Nephron (organoid): ENCODE data around the gene ABCB9.

Experiments used
- H3K27ac Mint-ChIP-seq, 3 experiments: 2 replicates each; pipeline ENCODE4 v1.8.0; 2020; ENCODE audit warnings: mixed read lengths in 3 of 3, mild to moderate bottlenecking in 2 of 3, moderate library complexity in 1 of 3
- H3K27me3 Mint-ChIP-seq: 2 replicates; pipeline ENCODE4 v1.8.0; 2021; ENCODE audit warnings: low read depth, mild to moderate bottlenecking, moderate library complexity, mixed read lengths
- H3K36me3 Mint-ChIP-seq: 2 replicates; pipeline ENCODE4 v1.8.0; 2020; ENCODE audit warnings: low read depth, mixed read lengths
- H3K4me1 Mint-ChIP-seq: 2 replicates; pipeline ENCODE4 v1.8.0; 2020; ENCODE audit warnings: mixed read lengths
- H3K4me3 Mint-ChIP-seq, 3 experiments: 2 replicates each; pipeline ENCODE4 v1.8.0; 2020; ENCODE audit warnings: mild to moderate bottlenecking in 3 of 3, mixed read lengths in 3 of 3, moderate library complexity in 2 of 3
- H3K9me3 Mint-ChIP-seq: 2 replicates; pipeline ENCODE4 v1.8.0; 2020; ENCODE audit warnings: mixed read lengths
- CTCF ChIP-seq, 3 experiments: fragments of 200-600 bp; sonication (generic); IDR thresholded peaks; one replicate each; pipeline ENCODE4 v1.5.0; 2021; ENCODE audit warnings: antibody characterized with exemption in 3 of 3; ENCODE audit not compliant: unreplicated experiment in 3 of 3

Gene ABCB9

GRCh38 chr12:122935318-122935717 lies 30.9 kb downstream of the ABCB9 start:
- TF ChIP-seq CTCF (IDR thresholded peaks at IDR 0.05; ENCODE audit: unreplicated experiment in 3 of 3): no peak
- Mint-ChIP-seq H3K27ac (peak overlapping the region; percentile 33 to 56 (median 48)), H3K4me3 (no peak overlapping the region), H3K36me3 (peaks cover 4% of the 10 kb centered on the region), H3K27me3 (peaks cover under 1% of the 10 kb centered on the region), H3K4me1 (no peaks in the 10 kb centered on the region), H3K9me3 (no peaks in the 10 kb centered on the region)

GRCh38 chr12:122934722-122935121 lies 31.5 kb downstream of the ABCB9 start:
- Mint-ChIP-seq H3K27me3 (no peaks in the 10 kb centered on the region), H3K9me3 (no peaks in the 10 kb centered on the region), H3K4me3 (no peak overlapping the region), H3K27ac (no peak overlapping the region), H3K36me3 (peaks cover 4% of the 10 kb centered on the region), H3K4me1 (no peaks in the 10 kb centered on the region)
- no peak for TF ChIP-seq CTCF (IDR thresholded peaks at IDR 0.05; ENCODE audit: unreplicated experiment in 3 of 3)

- Mint-ChIP-seq H3K27ac (no peak overlapping the region), H3K4me3 (no peak overlapping the region), H3K36me3 (no peaks in the 10 kb centered on the region), H3K4me1 (peaks cover 14% of the 10 kb centered on the region), H3K27me3 (peaks cover 3% of the 10 kb centered on the region), H3K9me3 (no peaks in the 10 kb centered on the region)
- no peak for TF ChIP-seq CTCF (IDR thresholded peaks at IDR 0.05; ENCODE audit: unreplicated experiment in 3 of 3)
These were observed 34.1 kb downstream of the ABCB9 start for GRCh38 chr12:122932207-122932606.

GRCh38 chr12:122929812-122930211 lies 36.5 kb downstream of the ABCB9 start:
- no peak overlapping the region for H3K27ac Mint-ChIP-seq
- no peaks in the 10 kb centered on the region for H3K9me3 Mint-ChIP-seq
- peaks cover 19% of the 10 kb centered on the region for H3K4me1 Mint-ChIP-seq
- no peak for TF ChIP-seq CTCF (IDR thresholded peaks at IDR 0.05; ENCODE audit: unreplicated experiment in 3 of 3)
- H3K27me3 Mint-ChIP-seq: peaks cover 3% of the 10 kb centered on the region
- H3K36me3 Mint-ChIP-seq: no peaks in the 10 kb centered on the region
- H3K4me3 Mint-ChIP-seq: no peak overlapping the region

GRCh38 chr12:122929148-122929538 lies 37.1 kb downstream of the ABCB9 start:
- no peak for TF ChIP-seq CTCF (IDR thresholded peaks at IDR 0.05; ENCODE audit: unreplicated experiment in 3 of 3)
- Mint-ChIP-seq H3K36me3 (no peaks in the 10 kb centered on the region), H3K27ac (peak overlapping the region; percentile 87 to 94 (median 90)), H3K4me1 (peaks cover 19% of the 10 kb centered on the region), H3K9me3 (no peaks in the 10 kb centered on the region), H3K4me3 (no peak overlapping the region), H3K27me3 (peaks cover 3% of the 10 kb centered on the region)

GRCh38 chr12:122928404-122929147 lies 37.7 kb downstream of the ABCB9 start:
- H3K27ac Mint-ChIP-seq: peak overlapping the region; percentile 87 to 94 (median 90)
- H3K36me3 Mint-ChIP-seq: no peaks in the 10 kb centered on the region
- H3K4me1 Mint-ChIP-seq: peaks cover 19% of the 10 kb centered on the region
- H3K27me3 Mint-ChIP-seq: peaks cover 3% of the 10 kb centered on the region
- H3K9me3 Mint-ChIP-seq: no peaks in the 10 kb centered on the region
- no peak overlapping the region for H3K4me3 Mint-ChIP-seq
- no peak for TF ChIP-seq CTCF (IDR thresholded peaks at IDR 0.05; ENCODE audit: unreplicated experiment in 3 of 3)
